ENCODE data around the gene COL6A1. TPM values are rescaled to one million over a fixed set of nuclear protein-coding genes. Genes with fewer than 3 reads are reported as not detected.
"Not testable (repeated sequence)": the region's sequence is repeated elsewhere in the genome, so short reads cannot be mapped to it uniquely, and the experiment has no call there.

The COL6A1 gene
- total RNA-seq, 1 donor, result 538 TPM

DNA sequence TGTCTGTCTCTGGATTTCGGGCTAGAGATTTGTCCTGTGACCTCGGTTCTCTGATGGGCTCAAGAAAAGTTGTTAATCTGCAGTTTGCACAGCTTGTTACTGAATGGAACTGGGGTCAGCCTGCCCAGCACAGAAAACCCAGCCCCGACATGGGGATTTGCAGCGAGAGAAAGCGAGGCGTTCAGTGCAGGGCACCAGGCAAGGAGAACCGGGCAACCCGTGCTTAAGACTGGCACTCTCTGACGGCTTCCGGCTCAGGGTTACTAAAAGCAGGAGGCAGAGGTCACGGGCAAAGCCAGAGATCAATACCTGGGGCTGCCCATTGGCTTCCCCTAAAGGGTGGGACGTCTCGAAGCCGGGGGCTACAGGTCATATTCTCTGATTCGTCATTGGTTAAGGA is 29.9 kb upstream of the COL6A1 start:
- no peak for DNase-seq (ENCODE audit: low read depth)
- no peak overlapping the region for H3K4me3 ChIP-seq (ENCODE audit: low read depth, low read length)
- TF ChIP-seq, protein P1, sequence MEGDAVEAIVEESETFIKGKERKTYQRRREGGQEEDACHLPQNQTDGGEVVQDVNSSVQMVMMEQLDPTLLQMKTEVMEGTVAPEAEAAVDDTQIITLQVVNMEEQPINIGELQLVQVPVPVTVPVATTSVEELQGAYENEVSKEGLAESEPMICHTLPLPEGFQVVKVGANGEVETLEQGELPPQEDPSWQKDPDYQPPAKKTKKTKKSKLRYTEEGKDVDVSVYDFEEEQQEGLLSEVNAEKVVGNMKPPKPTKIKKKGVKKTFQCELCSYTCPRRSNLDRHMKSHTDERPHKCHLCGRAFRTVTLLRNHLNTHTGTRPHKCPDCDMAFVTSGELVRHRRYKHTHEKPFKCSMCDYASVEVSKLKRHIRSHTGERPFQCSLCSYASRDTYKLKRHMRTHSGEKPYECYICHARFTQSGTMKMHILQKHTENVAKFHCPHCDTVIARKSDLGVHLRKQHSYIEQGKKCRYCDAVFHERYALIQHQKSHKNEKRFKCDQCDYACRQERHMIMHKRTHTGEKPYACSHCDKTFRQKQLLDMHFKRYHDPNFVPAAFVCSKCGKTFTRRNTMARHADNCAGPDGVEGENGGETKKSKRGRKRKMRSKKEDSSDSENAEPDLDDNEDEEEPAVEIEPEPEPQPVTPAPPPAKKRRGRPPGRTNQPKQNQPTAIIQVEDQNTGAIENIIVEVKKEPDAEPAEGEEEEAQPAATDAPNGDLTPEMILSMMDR (IDR thresholded peaks at IDR 0.05; ENCODE audit: insufficient read depth, low read depth, low read length), result no peak

DNA sequence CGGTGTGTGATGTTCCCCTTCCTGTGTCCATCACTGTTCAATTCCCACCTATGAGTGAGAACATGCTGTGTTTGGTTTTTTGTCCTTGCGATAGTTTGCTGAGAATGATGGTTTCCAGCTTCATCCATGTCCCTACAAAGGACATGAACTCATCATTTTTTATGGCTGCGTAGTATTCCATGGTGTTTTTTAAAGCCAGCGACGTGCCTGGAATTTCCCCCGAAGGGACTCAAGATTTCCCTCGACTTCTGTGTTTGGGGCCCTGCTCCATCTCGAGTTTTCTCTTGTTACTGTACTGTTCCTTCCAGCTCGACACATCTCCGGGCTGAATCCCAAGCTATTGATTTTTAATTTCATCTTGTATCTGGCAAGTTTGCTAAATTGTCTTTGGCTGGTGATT is 29.0 kb upstream of the COL6A1 start:
- DNase-seq (ENCODE audit: low read depth); H3K4me3 ChIP-seq (ENCODE audit: low read depth, low read length): not testable (repeated sequence)

DNA sequence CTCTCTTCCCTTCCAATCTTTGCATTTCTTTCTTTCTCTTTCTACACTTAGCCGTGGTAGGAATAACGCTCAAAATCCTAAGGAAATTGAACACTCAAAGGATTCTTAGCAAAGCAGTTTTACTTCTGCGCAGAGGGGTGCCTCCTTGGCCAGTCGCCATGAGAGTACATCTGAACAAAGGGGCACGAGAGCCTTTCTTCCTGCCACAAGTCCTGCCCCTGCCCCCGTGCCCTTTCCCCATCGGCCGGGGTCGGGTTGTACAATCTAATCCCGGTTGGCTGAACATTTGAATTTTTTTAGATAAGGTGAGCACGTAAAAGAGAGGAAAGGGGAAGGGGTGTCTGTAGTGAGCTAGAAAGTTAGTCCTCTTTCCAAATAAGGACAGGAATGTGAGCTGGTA is 28.6 kb upstream of the COL6A1 start:
- TF ChIP-seq, protein P1 (IDR thresholded peaks at IDR 0.05; ENCODE audit: insufficient read depth, low read depth, low read length), result no peak
- no peak for DNase-seq (ENCODE audit: low read depth)
- H3K4me3 ChIP-seq (ENCODE audit: low read depth, low read length), result no peak overlapping the region

DNA sequence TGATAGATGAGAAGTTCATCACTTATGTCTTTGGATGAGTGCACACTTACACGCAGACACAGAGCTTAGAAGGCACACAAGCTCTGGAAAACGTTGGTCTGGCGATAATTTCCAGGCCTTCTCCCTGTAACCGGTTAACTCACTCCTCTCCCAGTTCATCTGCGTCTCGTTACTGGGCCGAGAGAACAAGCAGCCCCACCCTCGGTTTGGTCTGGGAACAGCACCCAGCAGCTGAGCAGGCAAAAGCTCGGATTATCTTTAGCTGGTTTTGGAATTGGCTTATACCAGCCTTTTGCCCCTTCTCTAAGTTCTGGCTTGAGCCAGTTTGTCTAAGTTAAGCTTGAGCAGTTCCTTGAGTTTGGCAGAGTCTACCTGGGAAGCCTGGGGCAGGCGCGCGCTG is 27.3 kb upstream of the COL6A1 start:
- H3K4me3 ChIP-seq (ENCODE audit: low read depth, low read length), result no peak overlapping the region
- TF ChIP-seq, protein P1 (IDR thresholded peaks at IDR 0.05; ENCODE audit: insufficient read depth, low read depth, low read length), result peak; percentile 64
- DNase-seq (ENCODE audit: low read depth), result peak; percentile 69

DNA sequence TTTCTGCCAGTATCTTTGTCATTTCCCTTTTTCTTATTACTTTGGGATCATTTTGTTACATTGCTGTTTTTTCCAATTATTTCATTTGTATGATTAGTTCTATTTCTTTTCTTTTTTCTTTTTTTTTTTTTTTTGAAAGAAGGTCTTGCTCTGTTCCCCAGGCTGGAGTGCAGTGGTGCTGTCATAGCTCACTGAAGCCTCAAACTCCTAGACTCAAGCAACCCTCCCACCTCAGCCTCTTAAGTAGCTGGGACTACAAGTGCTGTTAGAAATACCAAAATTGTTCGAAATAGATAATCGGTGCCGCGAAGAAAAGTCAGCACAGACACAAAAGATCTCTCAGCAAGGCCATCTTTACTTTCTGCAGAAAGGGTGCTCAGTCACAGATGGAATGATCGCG is 26.6 kb upstream of the COL6A1 start:
- DNase-seq (ENCODE audit: low read depth), result no peak
- H3K4me3 ChIP-seq (ENCODE audit: low read depth, low read length), result no peak overlapping the region
- TF ChIP-seq, protein P1 (IDR thresholded peaks at IDR 0.05; ENCODE audit: insufficient read depth, low read depth, low read length), result no peak

DNA sequence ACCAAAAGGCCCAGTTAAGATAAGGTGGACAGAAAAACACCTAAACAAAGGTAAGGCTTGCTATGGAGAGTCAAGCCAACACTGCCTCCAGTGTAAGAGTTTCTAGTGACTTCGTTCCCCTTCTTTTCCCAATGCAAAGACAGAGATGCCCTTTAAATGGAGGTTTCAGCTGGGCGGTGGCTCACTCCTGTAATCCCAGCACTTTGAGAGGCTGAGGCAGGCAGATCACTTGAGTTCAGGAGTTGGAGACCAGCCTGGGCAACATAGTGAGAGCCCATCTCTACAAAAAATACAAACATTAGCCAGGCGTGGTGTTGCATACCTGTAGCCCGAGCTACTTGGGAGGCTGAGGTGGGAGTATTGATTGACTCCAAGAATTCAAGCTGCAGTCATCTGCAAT is 24.0 kb upstream of the COL6A1 start:
- no peak overlapping the region for H3K4me3 ChIP-seq (ENCODE audit: low read depth, low read length)

DNA sequence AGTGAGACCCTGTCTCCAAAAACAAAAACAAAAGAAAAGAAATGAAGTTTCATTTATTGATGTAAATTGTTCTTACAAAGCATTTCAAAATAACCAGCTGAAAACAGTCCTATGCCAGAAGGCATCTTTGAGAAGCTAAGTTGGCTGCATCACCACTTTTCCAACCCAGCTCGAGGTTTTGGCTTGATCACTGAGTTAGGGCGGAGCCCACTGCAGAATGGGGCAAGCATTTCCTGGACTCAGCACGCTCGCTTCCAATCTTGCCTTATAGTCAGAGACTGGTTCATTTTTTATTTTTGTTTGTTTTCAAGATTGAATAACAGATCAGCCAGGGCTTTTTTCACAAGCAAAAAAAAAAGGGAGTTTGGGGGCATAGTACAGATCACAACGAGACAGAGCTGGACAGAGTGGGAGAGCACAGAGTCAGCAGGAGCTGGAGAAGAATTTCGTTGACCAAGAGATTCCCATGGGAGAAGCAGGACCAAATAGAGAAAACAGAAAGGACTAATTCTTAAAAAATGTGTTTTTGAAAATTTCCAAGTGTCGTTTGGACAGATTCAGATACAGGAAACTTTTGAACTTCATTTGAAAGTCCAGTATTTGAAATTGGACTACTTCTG is 23.5 kb upstream of the COL6A1 start:
- H3K4me3 ChIP-seq (ENCODE audit: low read depth, low read length), result no peak overlapping the region
- peak; percentile 56 for DNase-seq (ENCODE audit: low read depth)
- TF ChIP-seq, protein P1 (IDR thresholded peaks at IDR 0.05; ENCODE audit: insufficient read depth, low read depth, low read length), result no peak

More for the DNA sequence above, 24.0 kb upstream of the COL6A1 start:
- TF ChIP-seq, protein P1 (IDR thresholded peaks at IDR 0.05; ENCODE audit: insufficient read depth, low read depth, low read length), result no peak
- no peak for DNase-seq (ENCODE audit: low read depth)

All from fibroblast of villous mesenchyme (primary cell).